Smooth muscle cell (in vitro differentiated cells): ENCODE data around the gene PLS3. TPM values are rescaled to one million over a fixed set of nuclear protein-coding genes. Genes with fewer than 3 reads are reported as not detected.
"Not testable (repeated sequence)": the region's sequence is repeated elsewhere in the genome, so short reads cannot be mapped to it uniquely, and the experiment has no call there.

Experiments used
- DNase-seq: peaks from one replicate; lab custom pipeline; 2025; ENCODE audit not compliant: unreplicated experiment; lab: John Stamatoyannopoulos, UW
- H2AFZ ChIP-seq: fragments of 200-600 bp; sonication (generic); 2 replicates; pipeline ENCODE4 v1.6.0; 2016; ENCODE audit warnings: antibody characterized with exemption, low read depth, mild to moderate bottlenecking
- H3F3A ChIP-seq: fragments of 200-600 bp; sonication (generic); 2 replicates; pipeline ENCODE4 v1.6.0; 2017; ENCODE audit warnings: antibody characterized with exemption, low read depth
- H3K27ac ChIP-seq: fragments of 200-600 bp; sonication (generic); 2 replicates; pipeline ENCODE4 v1.5.1; 2016; ENCODE audit warnings: low read depth, mild to moderate bottlenecking
- H3K27me3 ChIP-seq: fragments of 200-600 bp; sonication (generic); 2 replicates; pipeline ENCODE4 v1.6.1; 2016; ENCODE audit warnings: low read depth, mild to moderate bottlenecking
- H3K36me3 ChIP-seq: fragments of 200-600 bp; sonication (generic); 2 replicates; pipeline ENCODE4 v1.5.1; 2016; ENCODE audit warnings: low read depth
- H3K4me1 ChIP-seq: fragments of 200-600 bp; sonication (generic); 2 replicates; pipeline ENCODE4 v1.5.1; 2016; ENCODE audit warnings: low read depth
- H3K4me2 ChIP-seq: fragments of 200-600 bp; sonication (generic); 2 replicates; pipeline ENCODE4 v1.6.0; 2016; ENCODE audit warnings: mild to moderate bottlenecking
- H3K4me3 ChIP-seq: fragments of 200-600 bp; sonication (generic); 2 replicates; pipeline ENCODE4 v1.5.1; 2016; ENCODE audit warnings: mild to moderate bottlenecking
- H3K79me2 ChIP-seq: fragments of 200-600 bp; sonication (generic); 2 replicates; pipeline ENCODE4 v1.6.0; 2016; ENCODE audit warnings: low read depth, mild to moderate bottlenecking
- H3K9ac ChIP-seq: fragments of 200-600 bp; sonication (generic); 2 replicates; pipeline ENCODE4 v1.6.0; 2016; ENCODE audit warnings: low read depth
- H3K9me3 ChIP-seq: fragments of 200-600 bp; sonication (generic); replicated peaks from 2 replicates; pipeline ENCODE4 v1.5.1; 2016; ENCODE audit warnings: low read depth
- H4K20me1 ChIP-seq: fragments of 200-600 bp; sonication (generic); 2 replicates; pipeline ENCODE4 v1.6.0; 2016; ENCODE audit warnings: low read depth
- CTCF ChIP-seq: fragments of 200-600 bp; sonication (generic); IDR thresholded peaks from 2 replicates; pipeline ENCODE4 v1.5.1; 2017; ENCODE audit warnings: borderline replicate concordance, mild to moderate bottlenecking, antibody characterized with exemption; ENCODE audit not compliant: insufficient read depth, poor library complexity, severe bottlenecking
- WGBS: methylation state at CpG from one replicate; pipeline ENCODE4 v1.1.7; 2016; ENCODE audit warnings: low lambda C conversion rate; 5-methylcytosine and 5-hydroxymethylcytosine counted together
- polyA plus RNA-seq: library from polyadenylated mRNA; unstranded; fragments of >200 nt; fragmentation: Nextera tagmentation; extraction: Ambion mirVana; gene quantifications from 2 replicates; pipeline ENCODE4 v1.2.1, GENCODE V29; 2016
- total RNA-seq: library from RNA; depleted of rRNA; stranded (reverse); fragments of >200 nt; gene quantifications from 2 replicates; pipeline ENCODE4 v1.2.3, GENCODE V29; 2014

The PLS3 gene
- total and polyA plus RNA-seq, 2 experiments from 2014 or later = 305 to 609 TPM

- WGBS = 74% methylated on average over 1 of the region's 1 CpG
- Histone ChIP-seq H3K27ac (peak overlapping the region; percentile 77), H4K20me1 (no peaks in the 10 kb centered on the region), H3K9ac (peak overlapping the region; percentile 47), H3F3A (no peaks in the 10 kb centered on the region), H2AFZ (no peak overlapping the region), H3K79me2 (peaks cover 71% of the 10 kb centered on the region), H3K9me3 (peaks cover 2% of the 10 kb centered on the region), H3K4me2 (peak overlapping the region; percentile 74), H3K36me3 (peaks cover 14% of the 10 kb centered on the region), H3K4me1 (peaks cover 21% of the 10 kb centered on the region), H3K27me3 (no peaks in the 10 kb centered on the region), H3K4me3 (no peak overlapping the region)
- no peak for DNase-seq
- no peak for TF ChIP-seq CTCF
Measured at GRCh38 chrX:115624916-115625315, 63.9 kb downstream of the PLS3 start.

GRCh38 chrX:115625572-115626301 is 64.8 kb downstream of the PLS3 start:
- 38% methylated on average over 6 of the region's 6 CpGs for WGBS
- Histone ChIP-seq H3K9me3 (peaks cover 2% of the 10 kb centered on the region), H3K36me3 (peaks cover 15% of the 10 kb centered on the region), H3K9ac (peak overlapping the region; percentile 47), H3K4me3 (peak overlapping the region; percentile 11), H3K79me2 (peaks cover 63% of the 10 kb centered on the region), H3K27ac (peak overlapping the region; percentile 77), H3K27me3 (no peaks in the 10 kb centered on the region), H3K4me2 (peak overlapping the region; percentile 74), H3K4me1 (peaks cover 21% of the 10 kb centered on the region), H3F3A (no peaks in the 10 kb centered on the region), H2AFZ (no peak overlapping the region), H4K20me1 (no peaks in the 10 kb centered on the region)
- no peak for TF ChIP-seq CTCF
- DNase-seq = no peak

- peaks cover 29% of the 10 kb centered on the region for H3K79me2 ChIP-seq
- 86% methylated on average over 2 of the region's 2 CpGs for WGBS
- H3K4me3 ChIP-seq = no peak overlapping the region
- H3F3A ChIP-seq = no peaks in the 10 kb centered on the region
- H3K9me3 ChIP-seq = peaks cover 2% of the 10 kb centered on the region
- TF ChIP-seq CTCF = no peak
- H3K9ac ChIP-seq = no peak overlapping the region
- no peak overlapping the region for H2AFZ ChIP-seq
- no peak for DNase-seq
- H3K27ac ChIP-seq = peak overlapping the region; percentile 9
- no peak overlapping the region for H3K4me2 ChIP-seq
- H3K4me1 ChIP-seq = peaks cover 11% of the 10 kb centered on the region
- no peaks in the 10 kb centered on the region for H3K27me3 ChIP-seq
- H4K20me1 ChIP-seq = no peaks in the 10 kb centered on the region
- peaks cover 22% of the 10 kb centered on the region for H3K36me3 ChIP-seq
Measured at GRCh38 chrX:115630204-115630603, 69.2 kb downstream of the PLS3 start.

- 80% methylated on average over 3 of the region's 3 CpGs for WGBS
- Histone ChIP-seq H3F3A (peaks cover 7% of the 10 kb centered on the region), H3K9me3 (peaks cover 2% of the 10 kb centered on the region), H3K4me1 (no peaks in the 10 kb centered on the region), H3K27ac (no peak overlapping the region), H3K27me3 (no peaks in the 10 kb centered on the region), H3K4me2 (no peak overlapping the region), H3K36me3 (peaks cover 29% of the 10 kb centered on the region), H3K79me2 (peaks cover 22% of the 10 kb centered on the region), H2AFZ (no peak overlapping the region), H3K9ac (no peak overlapping the region), H3K4me3 (no peak overlapping the region), H4K20me1 (no peaks in the 10 kb centered on the region)
- no peak for DNase-seq
- no peak for TF ChIP-seq CTCF
Measured at GRCh38 chrX:115632455-115632854, 71.5 kb downstream of the PLS3 start.

GRCh38 chrX:115633397-115633796 is 72.4 kb downstream of the PLS3 start:
- not testable (repeated sequence) for H3K4me1 ChIP-seq, DNase-seq, H3K4me3 ChIP-seq, H3K27me3 ChIP-seq, H3K9me3 ChIP-seq, H3K9ac ChIP-seq, H3K4me2 ChIP-seq, H4K20me1 ChIP-seq, H2AFZ ChIP-seq, H3F3A ChIP-seq
- Histone ChIP-seq H3K27ac (peak overlapping the region; percentile 21), H3K79me2 (peaks cover 18% of the 10 kb centered on the region), H3K36me3 (peaks cover 31% of the 10 kb centered on the region)
- 95% methylated on average over 5 of the region's 5 CpGs for WGBS
